Ascending aorta (tissue), 2 donors: ENCODE data around the gene ADAMTS19. TPM values are rescaled to one million over a fixed set of nuclear protein-coding genes. Genes with fewer than 3 reads are reported as not detected.

ENCODE experiments used
- DNase-seq, 2 donors: peaks; one replicate each; pipeline ENCODE4 v3.0.0-alpha.2; 2019; ENCODE audit warnings: low spot score in 2 of 2
- H3K27ac ChIP-seq, 2 donors: fragments of 200-600 bp; sonication (generic); one replicate each; pipeline ENCODE4 v1.5.1; 2016 to 2017; ENCODE audit warnings: mild to moderate bottlenecking in 1 of 2
- H3K27me3 ChIP-seq: fragments of 200-600 bp; sonication (generic); one replicate; pipeline ENCODE4 v1.5.1; 2017
- H3K36me3 ChIP-seq, 2 donors: fragments of 200-600 bp; sonication (generic); one replicate each; pipeline ENCODE4 v1.5.1; 2016
- H3K4me1 ChIP-seq, 2 donors: fragments of 200-600 bp; sonication (generic); one replicate each; pipeline ENCODE4 v1.5.1; 2016 to 2017; ENCODE audit warnings: mild to moderate bottlenecking in 1 of 2
- H3K4me3 ChIP-seq, 2 donors: fragments of 200-600 bp; sonication (generic); one replicate each; pipeline ENCODE4 v1.5.1; 2016 to 2017; ENCODE audit warnings: mild to moderate bottlenecking in 1 of 2
- H3K9me3 ChIP-seq, 2 donors: fragments of 200-600 bp; sonication (generic); one replicate each; pipeline ENCODE4 v1.5.1; 2016
- CTCF ChIP-seq, 3 experiments: fragments of 200-600 bp in 2 of 3; fragments of 450-650 bp in 1 of 3; sonication (generic) in 2 of 3; IDR thresholded peaks; one replicate each; pipeline ENCODE4 v1.5.1; 2016 to 2019; ENCODE audit warnings: antibody characterized with exemption in 3 of 3, mild to moderate bottlenecking in 1 of 3, moderate library complexity in 1 of 3
- intact Hi-C: fragments of 100-400 bp; cut with DNase I; formaldehyde crosslinking; loops from one replicate; pipeline ENCODE4 v1.15.1; 2023
- total RNA-seq: library from RNA; depleted of rRNA; stranded (reverse); fragments of >200 nt; gene quantifications from one replicate; pipeline ENCODE4 v1.1.0, GENCODE V29; 2016

Gene ADAMTS19
- total RNA-seq, 1 donor from 2014 or later = 0.32 TPM

- no peak for DNase-seq
- Histone ChIP-seq H3K27me3 (no peaks in the 10 kb centered on the region), H3K36me3 (no peaks in the 10 kb centered on the region), H3K4me1 (no peaks in the 10 kb centered on the region), H3K27ac (no peak overlapping the region), H3K4me3 (no peak overlapping the region), H3K9me3 (no peaks in the 10 kb centered on the region)
- intact Hi-C loops = no loop called here
- TF ChIP-seq CTCF (IDR thresholded peaks at IDR 0.05) = no peak
Observed at GRCh38 chr5:129639331-129639730, 179.2 kb downstream of the ADAMTS19 start.

GRCh38 chr5:129652349-129653056 lies 192.4 kb downstream of the ADAMTS19 start:
- TF ChIP-seq CTCF (IDR thresholded peaks at IDR 0.05) = no peak
- Histone ChIP-seq H3K36me3 (no peaks in the 10 kb centered on the region), H3K27me3 (no peaks in the 10 kb centered on the region), H3K9me3 (no peaks in the 10 kb centered on the region), H3K4me1 (no peaks in the 10 kb centered on the region), H3K4me3 (no peak overlapping the region), H3K27ac (no peak overlapping the region)
- intact Hi-C loops = no loop called here
- DNase-seq = no peak

GRCh38 chr5:129653057-129653375 lies 192.9 kb downstream of the ADAMTS19 start:
- Histone ChIP-seq H3K27ac (no peak overlapping the region), H3K9me3 (no peaks in the 10 kb centered on the region), H3K4me1 (no peaks in the 10 kb centered on the region), H3K36me3 (no peaks in the 10 kb centered on the region), H3K27me3 (no peaks in the 10 kb centered on the region), H3K4me3 (no peak overlapping the region)
- no peak for TF ChIP-seq CTCF (IDR thresholded peaks at IDR 0.05)
- intact Hi-C loops = no loop called here
- DNase-seq = no peak

- no peaks in the 10 kb centered on the region for H3K27me3 ChIP-seq
- no peak overlapping the region for H3K4me3 ChIP-seq
- intact Hi-C loops = no loop called here
- H3K9me3 ChIP-seq = no peaks in the 10 kb centered on the region
- DNase-seq = no peak
- TF ChIP-seq CTCF (IDR thresholded peaks at IDR 0.05) = no peak
- no peaks in the 10 kb centered on the region for H3K36me3 ChIP-seq
- H3K4me1 ChIP-seq = no peaks in the 10 kb centered on the region
- H3K27ac ChIP-seq = no peak overlapping the region
Observed at GRCh38 chr5:129653442-129653841, 193.3 kb downstream of the ADAMTS19 start.

- no peak for DNase-seq
- Histone ChIP-seq H3K9me3 (no peaks in the 10 kb centered on the region), H3K36me3 (no peaks in the 10 kb centered on the region), H3K27ac (no peak overlapping the region), H3K27me3 (no peaks in the 10 kb centered on the region), H3K4me1 (no peaks in the 10 kb centered on the region), H3K4me3 (no peak overlapping the region)
- TF ChIP-seq CTCF (IDR thresholded peaks at IDR 0.05) = no peak
- intact Hi-C loops = no loop called here
Observed at GRCh38 chr5:129656952-129657351, 196.9 kb downstream of the ADAMTS19 start.

GRCh38 chr5:129658801-129659200 lies 198.7 kb downstream of the ADAMTS19 start:
- Histone ChIP-seq H3K4me3 (no peak overlapping the region), H3K27ac (no peak overlapping the region), H3K27me3 (no peaks in the 10 kb centered on the region), H3K9me3 (no peaks in the 10 kb centered on the region), H3K4me1 (no peaks in the 10 kb centered on the region), H3K36me3 (no peaks in the 10 kb centered on the region)
- no peak for DNase-seq
- TF ChIP-seq CTCF (IDR thresholded peaks at IDR 0.05) = no peak
- intact Hi-C loops = no loop called here
